ENCODE data around the gene MC2R. TPM values are rescaled to one million over a fixed set of nuclear protein-coding genes. Genes with fewer than 3 reads are reported as not detected.

Gene MC2R
- total RNA-seq, 1 experiment from 2014 or later: 0.05 TPM

DNA sequence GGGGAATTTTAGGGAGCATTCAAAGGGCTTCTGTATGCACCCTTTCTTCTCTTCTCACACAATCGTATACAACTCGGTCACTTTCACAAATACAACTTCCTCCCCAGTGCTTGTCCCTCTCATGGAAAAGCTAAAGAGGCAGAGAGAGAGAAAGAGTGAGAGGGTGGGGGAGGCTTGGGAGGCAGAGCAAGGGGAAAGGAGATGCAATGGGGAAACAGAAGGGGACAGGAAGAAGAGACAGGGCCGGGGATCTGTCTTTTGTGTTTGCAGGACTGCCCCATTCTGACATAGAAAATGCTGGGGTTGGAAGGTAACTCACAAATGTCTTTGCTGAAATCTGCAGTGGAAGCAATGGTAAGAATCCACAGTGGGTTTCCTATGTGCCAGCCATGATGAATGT, 2.1 kb upstream of the MC2R start:
- no peaks in the 10 kb centered on the region; the same call in 1 of the 2 replicates for H3K27me3 ChIP-seq (ENCODE audit: control insufficient read depth, insufficient read depth, low read length)
- ChIA-PET POLR2A (no interaction called here), CTCF (no interaction called here)
- H3K9me3 ChIP-seq (ENCODE audit: control insufficient read depth, insufficient read depth, low read depth, low read length): no peaks in the 10 kb centered on the region
- BruUV-seq (replicated peaks): no TSS peak
- no peaks in the 10 kb centered on the region for H3K4me1 ChIP-seq (ENCODE audit: control insufficient read depth, insufficient read depth, low read length)
- in situ Hi-C loops (cut with HindIII; ENCODE audit: low pct_unique_long_range_greater_than_20kb, low sequenced_read_pairs) (no loop called here), intact Hi-C loops (cut with micrococcal nuclease; ENCODE audit: unreplicated experiment) (no loop called here)
- no peak overlapping the region for H3K27ac ChIP-seq (ENCODE audit: low read length)
- DNase-seq (ENCODE audit: low read depth, low spot score) (no peak), ATAC-seq (no peak)
- H3K4me3 ChIP-seq (ENCODE audit: low read depth in 2 of 2, low read length in 2 of 2): no peak overlapping the region
- no peaks in the 10 kb centered on the region for H3K36me3 ChIP-seq (ENCODE audit: control insufficient read depth, insufficient read depth, low read length)
- TF ChIP-seq SIN3A (IDR thresholded peaks at IDR 0.05; ENCODE audit: borderline replicate concordance, insufficient read depth, low read depth, low read length) (no peak), TCF7L2 (IDR thresholded peaks at IDR 0.05; ENCODE audit: low read depth, low read length) (no peak), REST (IDR thresholded peaks at IDR 0.05; ENCODE audit: insufficient read depth in 1 of 2, low read depth in 2 of 2, low read length in 1 of 2) (no peak), POLR2AphosphoS5 (IDR thresholded peaks at IDR 0.05; ENCODE audit: low read depth, low read length) (no peak)
- TF ChIP-seq, protein P1, sequence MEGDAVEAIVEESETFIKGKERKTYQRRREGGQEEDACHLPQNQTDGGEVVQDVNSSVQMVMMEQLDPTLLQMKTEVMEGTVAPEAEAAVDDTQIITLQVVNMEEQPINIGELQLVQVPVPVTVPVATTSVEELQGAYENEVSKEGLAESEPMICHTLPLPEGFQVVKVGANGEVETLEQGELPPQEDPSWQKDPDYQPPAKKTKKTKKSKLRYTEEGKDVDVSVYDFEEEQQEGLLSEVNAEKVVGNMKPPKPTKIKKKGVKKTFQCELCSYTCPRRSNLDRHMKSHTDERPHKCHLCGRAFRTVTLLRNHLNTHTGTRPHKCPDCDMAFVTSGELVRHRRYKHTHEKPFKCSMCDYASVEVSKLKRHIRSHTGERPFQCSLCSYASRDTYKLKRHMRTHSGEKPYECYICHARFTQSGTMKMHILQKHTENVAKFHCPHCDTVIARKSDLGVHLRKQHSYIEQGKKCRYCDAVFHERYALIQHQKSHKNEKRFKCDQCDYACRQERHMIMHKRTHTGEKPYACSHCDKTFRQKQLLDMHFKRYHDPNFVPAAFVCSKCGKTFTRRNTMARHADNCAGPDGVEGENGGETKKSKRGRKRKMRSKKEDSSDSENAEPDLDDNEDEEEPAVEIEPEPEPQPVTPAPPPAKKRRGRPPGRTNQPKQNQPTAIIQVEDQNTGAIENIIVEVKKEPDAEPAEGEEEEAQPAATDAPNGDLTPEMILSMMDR (IDR thresholded peaks at IDR 0.05): no peak

DNA sequence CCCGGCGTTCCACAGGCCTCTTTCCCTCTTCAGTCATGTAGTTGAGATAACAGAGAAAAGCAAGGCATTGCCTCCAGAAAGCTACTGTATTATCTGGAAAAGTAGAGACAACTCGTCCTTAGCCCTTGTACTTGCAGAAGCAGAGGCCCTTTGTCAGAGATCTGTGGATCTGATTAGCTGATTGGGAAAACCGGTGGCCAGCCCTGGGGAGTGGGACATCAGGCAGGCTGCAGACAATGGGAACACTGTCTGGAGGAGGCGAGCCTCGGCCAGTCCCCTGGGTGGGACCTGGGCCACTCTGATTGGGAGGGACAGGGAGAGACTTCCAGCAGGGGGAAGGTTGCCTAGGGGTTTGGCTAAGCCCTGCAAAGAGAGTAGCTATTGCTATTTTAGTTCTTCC, 1.2 kb upstream of the MC2R start:
- Histone ChIP-seq H3K9me3 (ENCODE audit: control insufficient read depth, insufficient read depth, low read depth, low read length) (no peaks in the 10 kb centered on the region), H3K27ac (ENCODE audit: low read length) (no peak overlapping the region), H3K36me3 (ENCODE audit: control insufficient read depth, insufficient read depth, low read length) (no peaks in the 10 kb centered on the region), H3K27me3 (ENCODE audit: control insufficient read depth, insufficient read depth, low read length) (no peaks in the 10 kb centered on the region), H3K4me1 (ENCODE audit: control insufficient read depth, insufficient read depth, low read length) (no peaks in the 10 kb centered on the region), H3K4me3 (ENCODE audit: low read depth in 2 of 2, low read length in 2 of 2) (no peak overlapping the region)
- POLR2A ChIA-PET: no interaction called here
- ATAC-seq (no peak), DNase-seq (ENCODE audit: low read depth, low spot score) (no peak)
- intact Hi-C loops (cut with micrococcal nuclease; ENCODE audit: unreplicated experiment): no loop called here
- TF ChIP-seq POLR2AphosphoS5 (IDR thresholded peaks at IDR 0.05; ENCODE audit: low read depth, low read length): no peak
- no peak for TF ChIP-seq REST (IDR thresholded peaks at IDR 0.05; ENCODE audit: insufficient read depth in 1 of 2, low read depth in 2 of 2, low read length in 1 of 2)
- no peak for TF ChIP-seq TCF7L2 (IDR thresholded peaks at IDR 0.05; ENCODE audit: low read depth, low read length)
- TF ChIP-seq SIN3A (IDR thresholded peaks at IDR 0.05; ENCODE audit: borderline replicate concordance, insufficient read depth, low read depth, low read length): no peak
- TF ChIP-seq, protein P1 (IDR thresholded peaks at IDR 0.05): no peak
- BruUV-seq (replicated peaks): no TSS peak
- CTCF ChIA-PET: no interaction called here
- in situ Hi-C loops (cut with HindIII; ENCODE audit: low pct_unique_long_range_greater_than_20kb, low sequenced_read_pairs): no loop called here

All from Panc1 (cell line).